WI38 (cell line): ENCODE measurements around the gene ALDH3B1.

ENCODE experiments used
- H3K4me3 ChIP-seq: 2 replicates; pipeline ENCODE4 v1.5.1; 2011; ENCODE audit warnings: low read depth, mild to moderate bottlenecking, control low read depth, low read length
- CTCF ChIP-seq: IDR thresholded peaks from 2 replicates; pipeline ENCODE4 v1.5.1; 2012; ENCODE audit warnings: low read depth, mild to moderate bottlenecking, control low read depth, low read length

The ALDH3B1 gene

GRCh38 chr11:68016904-68017817 is 7.0 kb downstream of the ALDH3B1 start:
- H3K4me3 ChIP-seq = no peak overlapping the region
- no peak for TF ChIP-seq CTCF

DNA sequence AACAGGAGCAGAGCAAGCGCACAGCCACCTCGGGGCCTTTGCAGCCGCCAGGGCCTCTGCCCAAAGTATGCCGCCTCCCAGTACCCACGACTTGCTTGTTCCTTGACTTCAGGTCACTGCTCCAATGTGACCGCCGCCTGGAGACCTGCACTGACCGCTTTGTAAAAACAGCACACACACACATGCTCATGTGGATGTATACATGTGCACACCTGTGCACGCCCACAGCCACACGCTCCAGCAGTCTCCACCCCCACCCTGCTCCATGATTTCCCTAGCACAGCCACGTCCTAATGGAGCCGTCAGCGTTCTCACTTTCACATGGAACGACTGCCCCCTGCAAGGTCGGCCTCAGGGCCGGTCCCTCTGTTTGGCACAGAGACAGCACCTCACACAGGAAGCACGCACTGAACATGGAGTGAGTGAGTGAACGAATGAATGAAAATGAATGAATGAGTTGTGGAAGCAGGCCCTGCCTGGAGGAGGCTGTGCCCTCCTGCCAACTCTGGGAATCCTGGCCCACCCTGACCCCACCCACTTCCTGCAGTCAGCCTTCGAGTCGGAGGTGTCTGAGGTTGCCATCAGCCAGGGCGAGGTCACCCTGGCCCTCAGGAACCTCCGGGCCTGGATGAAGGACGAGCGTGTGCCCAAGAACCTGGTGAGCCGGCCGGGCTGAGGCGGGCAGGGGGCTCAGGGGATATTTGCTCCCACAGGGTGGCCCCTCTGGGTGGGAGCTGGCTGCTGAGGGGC is 8.0 kb downstream of the ALDH3B1 start:
- no peak for TF ChIP-seq CTCF
- no peak overlapping the region for H3K4me3 ChIP-seq

DNA sequence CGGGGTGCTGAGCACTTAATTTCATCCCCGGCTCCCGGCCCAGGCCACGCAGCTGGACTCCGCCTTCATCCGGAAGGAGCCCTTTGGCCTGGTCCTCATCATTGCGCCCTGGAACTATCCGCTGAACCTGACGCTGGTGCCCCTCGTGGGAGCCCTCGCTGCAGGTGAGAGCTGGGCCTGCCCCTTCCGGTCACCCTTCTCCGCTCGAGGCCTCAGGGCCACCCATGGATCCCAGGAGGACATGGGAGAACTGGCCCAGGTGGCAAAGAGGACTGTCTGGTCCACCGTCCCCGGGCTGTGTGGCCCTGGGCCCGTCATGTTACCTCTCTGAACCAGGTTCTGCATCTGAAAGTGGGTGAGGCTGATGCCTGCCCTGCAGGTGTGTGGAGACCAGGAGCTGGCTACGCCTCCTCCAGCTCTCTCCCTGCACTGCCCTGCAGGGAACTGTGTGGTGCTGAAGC is 8.6 kb downstream of the ALDH3B1 start:
- no peak overlapping the region for H3K4me3 ChIP-seq
- TF ChIP-seq CTCF = no peak

GRCh38 chr11:68019486-68019885 is 9.4 kb downstream of the ALDH3B1 start:
- no peak overlapping the region for H3K4me3 ChIP-seq
- TF ChIP-seq CTCF = no peak

DNA sequence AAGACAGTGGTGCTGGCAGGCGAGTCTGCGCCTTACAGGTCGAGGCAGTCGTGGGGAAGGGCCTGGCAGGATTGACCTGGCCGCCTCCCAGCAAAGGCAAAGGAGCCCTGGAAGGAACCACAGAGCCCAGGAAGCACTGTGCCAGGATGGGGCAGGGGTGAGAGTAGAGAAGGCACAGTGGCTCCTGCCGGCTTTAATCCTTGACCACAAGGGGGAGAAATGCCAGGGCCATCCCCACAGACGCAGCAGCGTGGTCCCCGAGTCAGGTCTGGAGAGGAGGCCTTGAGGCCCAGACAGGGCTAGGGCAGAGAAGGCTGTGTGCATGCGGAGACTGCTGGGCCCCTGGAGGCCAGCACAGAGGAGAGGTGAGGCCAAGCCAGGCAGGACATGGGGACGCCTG is 10.4 kb downstream of the ALDH3B1 start:
- H3K4me3 ChIP-seq = no peak overlapping the region
- TF ChIP-seq CTCF = peak; percentile 26; the same call in 1 of the 2 replicates

DNA sequence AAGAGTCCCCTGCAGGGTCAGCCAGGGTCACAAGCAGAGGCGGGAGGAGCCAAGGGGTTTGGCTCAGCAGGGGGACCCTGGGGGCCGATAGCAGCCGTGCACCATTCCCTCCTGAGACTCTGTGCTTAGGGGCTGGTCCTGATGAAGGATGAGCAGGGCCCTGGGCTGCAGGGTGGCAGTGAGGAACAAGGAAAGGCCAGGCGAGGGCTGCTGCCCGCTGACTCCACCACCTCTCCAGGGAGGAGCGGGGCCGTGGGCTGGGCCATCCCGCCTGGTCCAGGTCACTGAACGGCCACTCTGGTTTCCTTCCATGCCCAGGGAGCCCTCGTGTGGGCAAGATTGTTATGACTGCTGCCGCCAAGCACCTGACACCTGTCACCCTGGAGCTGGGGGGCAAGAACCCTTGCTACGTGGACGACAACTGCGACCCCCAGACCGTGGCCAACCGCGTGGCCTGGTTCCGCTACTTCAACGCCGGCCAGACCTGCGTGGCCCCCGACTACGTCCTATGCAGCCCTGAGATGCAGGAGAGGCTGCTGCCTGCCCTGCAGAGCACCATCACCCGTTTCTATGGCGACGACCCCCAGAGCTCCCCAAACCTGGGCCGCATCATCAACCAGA is 11.2 kb downstream of the ALDH3B1 start:
- TF ChIP-seq CTCF = no peak
- no peak overlapping the region for H3K4me3 ChIP-seq
